GM21786 (cell line): ENCODE measurements around the gene ALPP.
"Not testable (repeated sequence)": the region's sequence is repeated elsewhere in the genome, so short reads cannot be mapped to it uniquely, and the experiment has no call there.

ENCODE experiments used
- ATAC-seq: cut with Tn5 transposase; IDR thresholded peaks from one replicate; pipeline ENCODE4 v1.9.1; 2021; ENCODE audit not compliant: unreplicated experiment

ALPP gene

DNA sequence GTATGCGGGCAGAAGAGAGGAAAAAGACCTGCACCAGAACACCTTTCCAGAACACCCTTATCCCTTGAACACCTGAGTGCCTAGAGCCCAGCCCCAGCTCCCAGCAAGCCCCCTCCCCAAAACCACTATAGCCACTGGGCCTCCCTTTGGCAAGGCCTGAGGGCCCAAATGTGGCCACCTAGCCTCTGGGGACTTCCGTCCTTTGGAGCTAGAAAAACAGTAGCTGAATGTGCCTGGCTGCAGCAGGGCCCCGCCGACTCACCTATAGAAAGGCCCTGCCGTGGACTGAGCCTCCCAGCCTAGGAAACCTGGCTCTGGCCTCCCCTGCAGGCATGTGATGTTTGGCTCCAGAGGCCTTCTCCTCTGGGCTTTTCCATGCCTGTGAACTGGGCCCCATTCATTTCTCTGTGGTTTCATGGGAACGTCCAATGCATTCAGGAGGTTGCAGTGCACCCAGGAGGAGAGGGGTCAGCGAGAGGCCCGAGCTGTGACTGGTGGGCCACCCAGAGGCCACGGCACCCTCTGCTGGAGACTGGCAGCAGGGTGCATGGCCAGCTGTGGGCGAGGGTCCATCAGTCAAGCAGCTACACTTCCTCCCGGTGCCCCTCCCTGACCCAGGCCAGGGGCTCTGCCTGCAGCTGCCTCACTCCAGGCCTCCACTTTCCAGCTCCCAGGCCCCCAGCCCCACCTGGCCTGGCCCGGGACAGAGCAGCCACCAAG is 15.3 kb upstream of the ALPP start:
- not testable (repeated sequence) for ATAC-seq

GRCh38 chr2:232363784-232364615 is 14.6 kb upstream of the ALPP start:
- ATAC-seq, result no peak

GRCh38 chr2:232364806-232365594 is 13.6 kb upstream of the ALPP start:
- not testable (repeated sequence) for ATAC-seq

DNA sequence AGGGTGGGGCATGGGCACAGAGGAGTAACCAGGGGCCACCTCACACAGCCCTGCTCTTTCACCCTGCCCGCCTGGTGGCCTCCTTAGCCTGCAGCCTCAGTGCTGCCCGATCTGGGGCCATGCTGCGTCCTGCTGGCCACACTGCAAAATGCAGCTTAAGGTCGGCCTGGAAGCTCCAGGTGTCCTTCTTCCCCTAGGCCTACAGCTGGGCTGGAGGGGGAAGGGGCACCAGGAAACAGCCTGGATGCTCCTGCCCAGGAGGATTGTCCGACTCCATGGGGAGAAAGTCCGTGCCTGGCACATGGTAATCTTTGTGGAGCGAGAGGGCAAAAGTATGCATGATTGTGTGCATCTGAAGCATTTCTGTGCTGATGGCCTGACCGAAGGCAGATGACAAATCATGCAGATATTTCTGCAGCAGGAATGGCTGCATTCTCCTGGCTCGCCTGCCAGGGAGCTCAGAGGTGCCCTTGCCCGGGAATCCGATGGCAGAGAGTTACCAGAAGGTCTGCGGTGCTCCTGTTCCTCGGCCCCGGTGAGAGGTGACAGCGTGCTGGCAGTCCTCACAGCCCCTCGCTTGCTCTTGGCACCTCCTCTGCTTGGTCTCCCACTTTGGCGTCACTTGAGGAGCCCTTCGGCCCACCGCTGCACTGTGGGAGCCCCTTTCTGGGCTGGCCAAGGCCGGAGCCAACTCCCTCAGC is 12.8 kb upstream of the ALPP start:
- ATAC-seq, result no peak

- ATAC-seq, result not testable (repeated sequence)
These were observed 12.1 kb upstream of the ALPP start for GRCh38 chr2:232366461-232366860.

- ATAC-seq, result no peak
These were observed 11.5 kb upstream of the ALPP start for GRCh38 chr2:232367016-232367415.

DNA sequence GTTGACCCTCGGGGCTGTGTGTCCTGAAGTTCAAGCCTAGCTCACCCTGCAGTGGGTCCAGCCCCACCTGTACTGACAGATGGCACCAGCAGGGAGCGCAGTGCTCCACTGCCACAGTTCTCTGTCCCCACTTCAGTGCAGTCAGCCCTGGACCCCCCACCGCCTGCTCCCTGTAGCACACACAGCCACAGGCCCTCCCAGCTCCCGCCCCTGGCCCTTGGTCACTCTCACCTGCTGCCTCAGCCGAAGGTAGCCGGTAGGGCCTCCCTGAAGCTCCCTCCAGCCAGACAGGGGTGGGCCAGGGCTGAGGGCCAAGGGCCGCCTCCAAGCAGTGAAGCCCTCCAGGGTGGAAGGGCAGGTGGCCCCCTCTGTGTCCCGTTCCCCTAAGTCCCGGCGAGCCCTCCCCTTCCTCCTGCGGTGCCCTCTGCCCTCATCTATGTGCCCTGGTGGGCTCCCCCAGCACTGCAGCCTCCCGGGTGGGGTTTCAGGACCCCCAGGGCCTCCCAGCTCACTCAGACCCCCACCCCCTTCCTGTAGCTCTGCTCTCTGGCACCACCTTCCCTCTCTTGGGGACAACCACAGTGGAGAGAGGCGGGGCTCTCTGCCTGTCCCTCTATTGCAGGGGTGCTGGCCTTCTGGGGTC is 10.8 kb upstream of the ALPP start:
- no peak for ATAC-seq

DNA sequence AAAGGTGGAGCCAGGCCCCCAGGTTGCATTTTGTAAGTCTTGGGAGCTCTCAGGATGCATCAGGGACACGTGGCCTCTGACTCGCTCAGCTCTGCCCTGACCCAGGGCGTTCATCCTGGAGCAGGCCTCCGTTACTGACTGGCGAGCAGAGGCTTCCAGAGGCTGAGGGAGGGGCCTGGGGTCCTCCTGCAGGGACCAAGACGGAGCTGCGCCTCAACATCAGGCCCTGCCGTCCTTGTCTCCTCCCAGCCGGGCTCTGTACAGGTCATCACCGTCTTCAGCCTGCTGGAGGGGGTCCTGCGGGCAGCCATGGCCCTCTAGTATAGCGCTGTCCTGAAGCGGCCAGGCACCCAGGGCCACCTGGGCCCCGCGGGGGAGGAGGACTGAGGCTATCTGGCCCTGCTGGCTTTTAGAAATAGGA is 10.2 kb upstream of the ALPP start:
- no peak for ATAC-seq

DNA sequence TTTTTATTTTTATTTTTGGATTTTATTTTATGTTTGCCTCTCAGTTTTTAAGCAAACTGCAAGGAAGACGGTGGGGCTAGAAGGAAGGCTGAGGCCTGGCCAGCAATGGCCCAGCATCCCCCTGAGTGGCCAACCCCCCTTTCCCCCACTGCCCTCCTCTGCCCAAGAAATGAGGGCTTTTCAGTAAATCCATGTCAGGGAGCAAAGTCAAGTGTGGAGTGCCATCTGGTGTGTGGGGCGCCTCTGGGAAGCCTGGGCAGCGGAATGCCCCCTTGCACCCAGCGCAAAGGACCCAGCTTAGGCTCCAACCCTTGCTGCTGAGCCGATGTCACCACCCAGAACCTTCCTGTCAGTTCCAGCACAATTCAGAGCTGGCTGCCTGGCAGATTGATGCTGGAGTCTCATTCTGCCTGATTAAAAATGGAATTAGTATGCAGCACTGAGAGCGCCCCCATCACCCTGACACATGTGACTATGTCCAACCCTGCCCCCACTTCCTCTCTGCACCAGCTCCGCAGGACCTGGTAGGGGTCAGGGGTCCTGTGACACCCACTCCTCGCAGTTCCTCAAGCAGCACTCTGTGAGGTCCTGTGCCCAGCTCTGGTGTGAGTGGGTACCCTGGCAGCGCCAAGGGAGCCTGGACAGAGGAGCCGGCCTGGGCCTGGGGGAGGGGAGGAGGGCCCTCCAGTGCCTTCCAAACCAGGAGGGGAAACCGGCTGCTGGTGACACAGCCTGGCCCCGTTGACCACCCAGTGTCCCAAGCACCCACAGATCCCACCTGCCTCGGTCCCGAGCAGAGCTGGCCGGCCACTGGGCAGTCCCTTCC is 9.2 kb upstream of the ALPP start:
- ATAC-seq, result no peak

- not testable (repeated sequence) for ATAC-seq
These were observed 8.5 kb upstream of the ALPP start for GRCh38 chr2:232370007-232370406.

DNA sequence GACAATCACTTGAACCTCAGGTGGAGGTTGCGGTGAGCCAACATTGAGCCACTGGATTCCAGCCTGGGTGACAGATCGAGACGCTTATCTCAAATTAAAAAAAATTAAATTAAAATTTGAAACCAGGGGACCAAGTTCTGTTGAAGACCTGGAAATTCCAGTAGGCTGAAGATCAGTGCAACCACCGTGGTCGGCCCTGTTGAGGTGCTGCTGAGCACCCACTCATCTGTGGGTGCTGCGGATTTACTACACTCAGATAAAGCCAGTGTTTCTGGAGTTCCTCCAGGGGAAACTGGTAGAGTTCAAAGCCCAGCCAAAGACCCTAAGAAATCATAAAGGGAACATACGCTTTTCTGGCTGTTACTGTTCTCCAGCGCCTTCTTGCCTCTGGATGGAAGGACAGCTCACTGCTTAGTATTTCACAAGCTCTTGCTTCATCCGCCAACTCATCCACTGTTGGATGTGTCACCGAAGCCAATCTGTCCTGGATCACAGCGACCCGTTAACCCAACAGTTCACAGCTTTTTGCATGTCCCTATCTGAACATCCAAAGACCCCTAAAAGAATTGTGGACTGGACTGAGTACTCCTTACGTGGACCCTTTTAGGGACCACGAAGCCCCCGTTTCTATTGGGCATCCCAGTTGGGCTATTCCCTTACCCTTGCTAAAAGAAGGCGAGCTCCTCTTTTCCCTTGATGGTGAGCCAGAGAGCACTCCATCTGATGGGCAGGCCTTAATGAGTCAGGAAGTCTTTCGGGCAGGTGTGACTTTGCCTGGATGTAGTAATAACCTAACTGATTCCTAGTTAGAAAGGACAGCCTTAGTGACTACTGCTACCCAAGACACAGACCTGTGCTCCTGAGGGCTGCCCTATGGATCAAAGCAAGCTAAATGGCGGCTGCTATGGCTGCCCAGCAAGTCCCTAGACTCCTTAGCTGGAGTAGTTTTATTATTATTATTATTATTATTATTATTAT is 6.0 kb upstream of the ALPP start:
- ATAC-seq, result no peak

GRCh38 chr2:232374356-232374755 is 4.2 kb upstream of the ALPP start:
- ATAC-seq, result no peak

GRCh38 chr2:232375164-232375563 is 3.4 kb upstream of the ALPP start:
- ATAC-seq, result no peak

- no peak for ATAC-seq
These were observed 2.3 kb upstream of the ALPP start for GRCh38 chr2:232376260-232376659.

DNA sequence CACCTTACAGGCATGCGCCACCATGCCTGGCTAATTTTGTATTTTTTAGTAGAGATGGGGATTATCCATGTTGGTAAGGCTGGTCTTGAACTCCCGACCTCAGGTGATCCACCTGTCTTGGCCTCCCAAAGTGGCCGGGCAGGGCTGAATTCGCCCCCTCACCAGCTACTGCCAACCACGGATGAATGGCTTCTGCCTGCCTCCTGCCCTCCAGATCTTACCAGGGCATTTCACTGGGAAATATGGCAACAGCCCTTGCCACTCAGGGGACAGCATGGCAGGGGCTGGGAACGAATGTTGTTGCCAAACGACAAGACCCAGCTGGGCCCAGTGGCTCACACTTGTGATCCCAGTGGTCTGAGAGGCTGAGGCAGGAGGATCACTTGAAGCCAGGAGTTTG is 1.8 kb upstream of the ALPP start:
- no peak for ATAC-seq

- ATAC-seq, result no peak
These were observed 1.2 kb upstream of the ALPP start for GRCh38 chr2:232377319-232377718.

DNA sequence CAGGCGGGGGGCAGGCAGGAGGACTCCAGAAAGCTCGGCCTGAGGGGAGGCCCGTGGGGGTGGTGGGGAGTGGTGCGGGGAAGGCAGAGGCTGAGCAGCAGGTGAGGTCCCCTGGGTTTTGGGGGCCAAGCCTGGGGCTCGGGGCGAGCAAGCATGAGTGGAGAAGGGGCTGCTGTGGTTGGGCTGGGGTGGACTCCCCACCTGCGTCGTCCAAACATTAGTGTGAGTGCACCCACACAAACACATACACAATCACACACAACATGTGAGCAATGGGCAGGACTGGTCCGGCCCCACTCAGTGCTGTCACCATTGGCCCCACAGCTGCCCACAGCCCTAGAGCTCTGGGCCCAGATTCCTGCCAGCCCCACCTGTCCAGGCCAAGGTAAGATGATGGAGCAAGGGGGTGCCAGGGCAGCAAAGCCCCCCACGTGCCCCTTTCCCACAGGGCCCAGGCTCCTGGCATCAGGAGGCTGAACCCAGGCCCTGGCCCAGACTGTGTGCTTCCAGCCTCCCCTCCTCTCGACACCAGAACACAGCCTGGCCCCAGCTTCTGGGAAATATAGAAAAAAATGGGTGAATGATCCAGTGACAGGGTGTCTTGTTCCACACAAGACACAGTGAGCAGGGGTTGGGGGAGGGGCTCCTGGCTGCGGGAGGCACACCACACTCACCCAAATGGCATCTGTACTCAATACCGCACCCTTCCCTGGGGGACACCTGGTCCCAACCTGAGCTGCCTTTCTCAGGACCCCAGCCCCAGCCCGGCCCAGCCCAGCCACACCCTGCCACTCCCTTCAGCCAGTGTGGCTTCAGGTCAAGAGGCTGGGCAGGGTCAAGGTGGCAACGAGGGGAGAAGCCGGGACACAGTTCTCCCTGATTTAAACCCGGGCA is 463 bp upstream of the ALPP start:
- no peak for ATAC-seq
